ENCODE results near the gene TCEA3.

DNA sequence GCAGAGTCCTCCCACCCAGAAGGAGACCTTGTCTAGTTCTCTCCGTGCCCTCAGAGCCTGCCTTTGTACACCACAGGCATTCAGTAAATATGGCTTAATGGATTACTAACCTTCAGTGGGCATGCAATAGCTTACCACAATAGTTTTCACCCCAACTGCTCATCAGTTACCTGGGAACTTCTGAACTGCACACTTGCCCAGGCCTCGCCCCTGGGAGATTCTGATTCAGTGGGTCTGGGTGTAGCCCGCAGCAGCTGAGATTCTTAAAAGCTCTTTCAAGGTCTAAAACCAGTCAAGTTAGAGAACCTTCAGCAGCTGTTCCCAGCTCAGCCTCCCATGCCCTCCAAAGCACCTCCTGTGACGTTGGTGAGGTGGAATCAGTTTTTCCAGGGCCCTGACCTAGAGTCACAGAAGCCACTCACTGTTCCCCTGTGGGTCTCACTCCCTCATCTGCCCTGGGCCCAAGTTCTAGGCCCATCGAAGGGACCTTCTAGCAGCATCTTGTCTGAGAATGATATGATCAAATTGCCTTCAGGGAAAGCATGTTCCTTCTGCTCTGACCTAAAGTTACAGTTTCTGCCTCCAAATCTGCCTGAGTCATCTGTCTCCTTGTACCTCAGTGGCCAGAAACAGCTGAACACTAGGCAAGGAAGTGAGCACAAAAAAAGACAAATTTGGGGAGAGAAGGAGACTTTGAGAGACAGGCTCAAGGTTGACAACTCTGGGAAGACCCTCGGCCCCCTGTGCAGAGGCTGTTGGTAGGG is 48.7 kb upstream of the TCEA3 start:
- TF ChIP-seq, protein P1, sequence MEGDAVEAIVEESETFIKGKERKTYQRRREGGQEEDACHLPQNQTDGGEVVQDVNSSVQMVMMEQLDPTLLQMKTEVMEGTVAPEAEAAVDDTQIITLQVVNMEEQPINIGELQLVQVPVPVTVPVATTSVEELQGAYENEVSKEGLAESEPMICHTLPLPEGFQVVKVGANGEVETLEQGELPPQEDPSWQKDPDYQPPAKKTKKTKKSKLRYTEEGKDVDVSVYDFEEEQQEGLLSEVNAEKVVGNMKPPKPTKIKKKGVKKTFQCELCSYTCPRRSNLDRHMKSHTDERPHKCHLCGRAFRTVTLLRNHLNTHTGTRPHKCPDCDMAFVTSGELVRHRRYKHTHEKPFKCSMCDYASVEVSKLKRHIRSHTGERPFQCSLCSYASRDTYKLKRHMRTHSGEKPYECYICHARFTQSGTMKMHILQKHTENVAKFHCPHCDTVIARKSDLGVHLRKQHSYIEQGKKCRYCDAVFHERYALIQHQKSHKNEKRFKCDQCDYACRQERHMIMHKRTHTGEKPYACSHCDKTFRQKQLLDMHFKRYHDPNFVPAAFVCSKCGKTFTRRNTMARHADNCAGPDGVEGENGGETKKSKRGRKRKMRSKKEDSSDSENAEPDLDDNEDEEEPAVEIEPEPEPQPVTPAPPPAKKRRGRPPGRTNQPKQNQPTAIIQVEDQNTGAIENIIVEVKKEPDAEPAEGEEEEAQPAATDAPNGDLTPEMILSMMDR (IDR thresholded peaks at IDR 0.05), result no peak
- no peak for TF ChIP-seq POLR2A (IDR thresholded peaks at IDR 0.05)

Measured in body of pancreas (tissue), 4 donors.